GM12892 (cell line): Measurements from ENCODE around the gene PRKAR1B.
"Not testable (repeated sequence)": the region's sequence is repeated elsewhere in the genome, so short reads cannot be mapped to it uniquely, and the experiment has no call there.

Experiments
- POLR2A ChIP-seq: IDR thresholded peaks from 2 replicates; pipeline ENCODE4 v1.6.1; 2011; ENCODE audit warnings: low read depth, low read length, control low read depth
- TAF1 ChIP-seq: IDR thresholded peaks from 2 replicates; pipeline ENCODE4 v1.6.1; 2011; ENCODE audit warnings: low read depth, mild to moderate bottlenecking, control low read depth, low read length, borderline replicate concordance

- not testable (repeated sequence) for TF ChIP-seq POLR2A, TAF1
These were observed 175.5 kb downstream of the PRKAR1B start for GRCh38 chr7:551615-551970.
